ELR (cell line): ENCODE results near the gene CYP21A2.
"Not testable (repeated sequence)": the region's sequence is repeated elsewhere in the genome, so short reads cannot be mapped to it uniquely, and the experiment has no call there.

Experiments
- DNase-seq: peaks from one replicate; pipeline ENCODE4 v3.0.0-alpha.2; 2015; ENCODE audit warnings: low read depth

Gene CYP21A2

DNA sequence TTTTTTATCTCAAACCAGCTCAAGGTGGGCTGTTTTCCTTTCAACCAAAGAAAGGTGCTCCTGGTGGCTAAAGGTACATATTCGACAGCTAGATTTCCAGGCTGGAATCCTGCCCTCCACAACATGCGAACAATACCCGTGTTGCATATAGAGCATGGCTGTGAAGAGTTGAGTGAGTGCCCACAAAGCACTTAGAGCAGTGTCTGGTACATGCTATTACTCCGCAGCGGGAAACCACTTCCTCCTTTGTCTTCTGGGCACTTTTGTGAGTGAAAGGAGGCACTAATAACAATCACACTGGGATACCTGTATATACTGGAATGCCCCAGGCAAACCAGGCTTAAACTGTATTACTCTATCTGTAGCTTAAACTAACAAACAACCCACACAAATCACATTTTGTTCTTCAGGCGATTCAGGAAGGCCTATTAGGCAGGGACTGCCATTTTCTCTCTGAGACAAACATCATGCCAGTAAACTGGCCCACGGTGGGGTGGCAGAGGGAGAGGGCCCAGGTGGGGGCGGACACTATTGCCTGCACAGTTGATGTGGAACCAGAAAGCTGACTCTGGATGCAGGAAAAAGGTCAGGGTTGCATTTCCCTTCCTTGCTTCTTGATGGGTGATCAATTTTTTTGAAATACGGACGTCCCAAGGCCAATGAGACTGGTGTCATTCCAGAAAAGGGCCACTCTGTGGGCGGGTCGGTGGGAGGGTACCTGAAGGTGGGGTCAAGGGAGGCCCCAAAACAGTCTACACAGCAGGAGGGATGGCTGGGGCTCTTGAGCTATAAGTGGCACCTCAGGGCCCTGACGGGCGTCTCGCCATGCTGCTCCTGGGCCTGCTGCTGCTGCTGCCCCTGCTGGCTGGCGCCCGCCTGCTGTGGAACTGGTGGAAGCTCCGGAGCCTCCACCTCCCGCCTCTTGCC is at the start of gene CYP21A2:
Gene CYP21A2, plus strand, starts transcription at position 818 of the 927 bp plus-strand sequence. Its CDS starts 8 bp downstream, at position 826.
- DNase-seq = not testable (repeated sequence)

DNA sequence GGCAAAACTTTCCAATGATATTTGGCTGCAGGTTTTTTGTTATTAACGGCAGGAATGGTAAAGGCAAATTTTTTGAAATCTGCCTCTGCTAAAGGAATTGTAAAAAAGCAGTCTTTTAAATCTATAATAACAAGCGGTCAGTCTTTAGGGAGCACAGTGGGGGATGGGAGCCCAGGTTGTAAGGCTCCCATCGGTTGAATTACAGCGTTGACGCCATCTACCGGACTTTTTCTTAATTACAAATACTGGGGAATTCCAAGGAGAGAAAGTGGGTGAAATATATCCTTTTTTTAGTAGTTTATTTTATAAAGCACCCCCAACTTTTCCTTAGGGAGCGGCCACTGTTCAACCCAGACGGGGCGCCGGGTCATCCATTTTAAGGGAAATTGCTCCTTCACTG is 48.9 kb upstream of the CYP21A2 start:
- not testable (repeated sequence) for DNase-seq

DNA sequence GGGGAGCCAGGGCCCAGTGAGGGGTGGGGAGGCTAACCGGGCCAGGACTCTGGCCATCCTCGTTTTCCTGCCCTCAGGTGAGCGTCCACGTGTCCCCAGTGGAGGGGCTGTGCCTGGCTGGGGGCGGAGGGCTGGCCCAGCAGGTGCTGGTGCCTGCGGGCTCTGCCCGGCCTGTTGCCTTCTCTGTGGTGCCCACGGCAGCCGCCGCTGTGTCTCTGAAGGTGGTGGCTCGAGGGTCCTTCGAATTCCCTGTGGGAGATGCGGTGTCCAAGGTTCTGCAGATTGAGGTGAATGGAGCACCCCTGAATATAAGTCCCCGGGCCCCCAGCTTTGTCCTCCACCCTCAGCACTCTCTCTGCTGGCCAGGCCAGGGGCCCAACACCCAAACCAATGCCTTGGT is 43.8 kb upstream of the CYP21A2 start:
- not testable (repeated sequence) for DNase-seq

DNA sequence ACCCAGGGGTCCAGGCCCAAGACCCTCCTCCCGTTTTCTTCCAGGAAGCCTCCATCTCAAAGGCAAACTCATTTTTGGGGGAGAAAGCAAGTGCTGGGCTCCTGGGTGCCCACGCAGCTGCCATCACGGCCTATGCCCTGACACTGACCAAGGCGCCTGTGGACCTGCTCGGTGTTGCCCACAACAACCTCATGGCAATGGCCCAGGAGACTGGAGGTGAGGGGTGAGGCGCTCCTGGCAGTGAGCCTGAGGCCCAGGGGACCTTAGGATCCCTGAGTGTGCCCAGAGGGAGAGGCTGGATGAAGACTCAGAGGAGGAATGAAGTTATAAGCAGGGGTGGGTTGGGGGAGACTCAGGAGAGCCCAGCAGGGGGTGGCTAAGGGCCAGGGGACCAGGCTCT is 41.8 kb upstream of the CYP21A2 start:
- not testable (repeated sequence) for DNase-seq

DNA sequence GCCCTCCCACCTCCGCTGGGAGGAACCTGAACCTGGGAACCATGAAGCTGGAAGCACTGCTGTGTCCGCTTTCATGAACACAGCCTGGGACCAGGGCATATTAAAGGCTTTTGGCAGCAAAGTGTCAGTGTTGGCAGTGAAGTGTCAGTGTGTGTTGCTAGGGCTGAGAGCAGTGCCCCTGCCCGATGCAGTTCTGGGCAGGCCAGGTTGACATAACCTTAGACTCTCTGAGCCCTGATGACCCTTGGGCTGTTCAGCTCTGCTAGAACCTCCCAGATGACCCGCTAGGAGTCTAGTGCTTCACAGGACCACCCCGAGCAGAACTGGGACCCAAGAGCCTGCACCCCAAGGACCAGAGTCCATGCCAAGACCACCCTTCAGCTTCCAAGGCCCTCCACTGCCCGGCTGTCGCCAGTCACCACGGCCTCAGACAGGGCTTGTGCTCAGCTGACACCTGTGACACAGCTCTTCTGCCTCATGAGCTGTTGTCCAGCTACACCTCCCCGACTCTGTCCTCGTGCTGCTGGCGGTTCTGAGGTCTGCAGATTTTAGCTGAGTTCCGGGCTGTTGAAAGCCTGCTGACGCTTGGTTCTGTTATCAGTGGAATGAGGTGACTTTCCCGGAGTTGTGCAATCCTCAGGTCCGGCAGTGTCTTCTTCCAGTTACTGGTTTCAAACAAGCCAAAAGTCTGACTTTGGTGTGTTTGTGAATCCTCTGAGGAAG is 35.5 kb upstream of the CYP21A2 start:
- DNase-seq = not testable (repeated sequence)

DNA sequence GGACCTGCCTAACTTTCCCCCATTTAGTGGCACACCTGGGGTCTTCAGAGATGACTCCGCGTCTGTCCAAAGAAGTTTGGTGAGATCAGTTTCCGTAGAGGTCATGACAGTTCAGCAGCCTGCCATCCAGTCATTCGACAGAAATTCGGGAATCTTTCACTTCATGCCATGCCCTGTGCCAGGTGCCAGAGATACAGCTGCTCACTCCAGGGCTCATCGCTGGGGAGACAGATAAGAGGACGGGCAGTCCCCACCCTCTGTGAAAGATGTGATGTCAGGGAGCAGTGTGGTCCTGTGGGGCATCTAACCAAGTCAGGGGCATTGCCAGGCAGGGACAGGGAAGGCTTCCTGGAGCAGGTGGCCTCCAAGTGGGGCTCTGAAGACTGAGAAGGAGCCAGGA is 34.9 kb upstream of the CYP21A2 start:
- DNase-seq = not testable (repeated sequence)

DNA sequence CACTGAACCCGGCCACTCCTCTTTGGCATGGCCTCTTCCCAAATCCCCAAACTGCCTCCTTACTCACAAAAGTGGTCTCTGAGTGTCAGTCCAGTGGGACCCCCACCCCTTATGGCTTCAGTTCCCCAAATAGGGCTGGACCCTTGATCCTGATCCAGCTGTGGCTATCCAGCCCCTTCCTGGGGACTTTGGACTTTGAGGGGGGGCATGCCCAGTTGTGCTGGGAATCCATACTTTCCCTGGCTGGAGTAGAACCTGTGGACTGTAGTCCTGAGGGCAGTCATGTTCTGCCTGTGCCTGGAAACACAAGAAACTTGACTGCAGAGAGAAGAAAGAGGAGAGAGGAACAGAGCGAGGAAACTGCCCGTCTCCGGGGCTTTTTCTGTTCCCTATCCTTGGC is 33.8 kb upstream of the CYP21A2 start:
- DNase-seq = not testable (repeated sequence)

DNA sequence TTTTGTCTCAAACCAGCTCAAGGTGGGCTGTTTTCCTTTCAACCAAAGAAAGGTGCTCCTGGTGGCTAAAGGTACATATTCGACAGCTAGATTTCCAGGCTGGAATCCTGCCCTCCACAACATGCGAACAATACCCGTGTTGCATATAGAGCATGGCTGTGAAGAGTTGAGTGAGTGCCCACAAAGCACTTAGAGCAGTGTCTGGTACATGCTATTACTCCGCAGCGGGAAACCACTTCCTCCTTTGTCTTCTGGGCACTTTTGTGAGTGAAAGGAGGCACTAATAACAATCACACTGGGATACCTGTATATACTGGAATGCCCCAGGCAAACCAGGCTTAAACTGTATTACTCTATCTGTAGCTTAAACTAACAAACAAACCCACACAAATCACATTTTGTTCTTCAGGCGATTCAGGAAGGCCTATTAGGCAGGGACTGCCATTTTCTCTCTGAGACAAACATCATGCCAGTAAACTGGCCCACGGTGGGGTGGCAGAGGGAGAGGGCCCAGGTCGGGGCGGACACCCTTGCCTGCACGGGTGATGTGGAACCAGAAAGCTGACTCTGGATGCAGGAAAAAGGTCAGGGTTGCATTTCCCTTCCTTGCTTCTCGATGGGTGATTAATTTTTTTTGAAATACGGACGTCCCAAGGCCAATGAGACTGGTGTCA is 33.2 kb upstream of the CYP21A2 start:
- not testable (repeated sequence) for DNase-seq

DNA sequence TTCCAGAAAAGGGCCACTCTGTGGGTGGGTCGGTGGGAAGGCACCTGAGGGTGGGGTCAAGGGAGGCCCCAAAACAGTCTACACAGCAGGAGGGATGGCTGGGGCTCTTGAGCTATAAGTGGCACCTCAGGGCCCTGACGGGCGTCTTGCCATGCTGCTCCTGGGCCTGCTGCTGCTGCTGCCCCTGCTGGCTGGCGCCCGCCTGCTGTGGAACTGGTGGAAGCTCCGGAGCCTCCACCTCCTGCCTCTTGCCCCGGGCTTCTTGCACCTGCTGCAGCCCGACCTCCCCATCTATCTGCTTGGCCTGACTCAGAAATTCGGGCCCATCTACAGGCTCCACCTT is 32.7 kb upstream of the CYP21A2 start:
- DNase-seq = not testable (repeated sequence)

DNA sequence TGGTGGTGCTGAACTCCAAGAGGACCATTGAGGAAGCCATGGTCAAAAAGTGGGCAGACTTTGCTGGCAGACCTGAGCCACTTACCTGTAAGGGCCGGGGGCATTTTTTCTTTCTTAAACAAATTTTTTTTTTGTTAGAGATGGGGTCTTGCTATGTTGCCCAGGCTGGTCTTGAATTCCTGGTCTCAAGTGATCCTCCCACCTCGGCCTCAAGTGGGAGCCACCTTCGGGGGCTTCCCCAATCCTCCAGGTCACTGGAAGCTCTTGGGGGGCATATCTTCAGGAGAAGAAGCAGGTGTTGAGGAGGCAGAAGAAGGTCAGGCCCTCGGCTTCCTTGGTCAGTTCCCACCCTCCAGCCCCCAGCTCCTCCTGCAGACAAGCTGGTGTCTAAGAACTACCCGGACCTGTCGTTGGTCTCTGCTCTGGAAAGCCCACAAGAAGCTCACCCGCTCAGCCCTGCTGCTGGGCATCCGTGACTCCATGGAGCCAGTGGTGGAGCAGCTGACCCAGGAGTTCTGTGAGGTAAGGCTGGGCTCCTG is 32.2 kb upstream of the CYP21A2 start:
- DNase-seq = not testable (repeated sequence)

DNA sequence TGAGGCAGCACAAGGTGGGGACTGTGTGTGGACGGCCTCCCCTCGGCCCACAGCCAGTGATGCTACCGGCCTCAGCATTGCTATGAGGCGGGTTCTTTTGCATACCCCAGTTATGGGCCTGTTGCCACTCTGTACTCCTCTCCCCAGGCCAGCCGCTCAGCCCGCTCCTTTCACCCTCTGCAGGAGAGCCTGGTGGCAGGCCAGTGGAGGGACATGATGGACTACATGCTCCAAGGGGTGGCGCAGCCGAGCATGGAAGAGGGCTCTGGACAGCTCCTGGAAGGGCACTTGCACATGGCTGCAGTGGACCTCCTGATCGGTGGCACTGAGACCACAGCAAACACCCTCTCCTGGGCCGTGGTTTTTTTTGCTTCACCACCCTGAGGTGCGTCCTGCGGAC is 31.1 kb upstream of the CYP21A2 start:
- DNase-seq = not testable (repeated sequence)

DNA sequence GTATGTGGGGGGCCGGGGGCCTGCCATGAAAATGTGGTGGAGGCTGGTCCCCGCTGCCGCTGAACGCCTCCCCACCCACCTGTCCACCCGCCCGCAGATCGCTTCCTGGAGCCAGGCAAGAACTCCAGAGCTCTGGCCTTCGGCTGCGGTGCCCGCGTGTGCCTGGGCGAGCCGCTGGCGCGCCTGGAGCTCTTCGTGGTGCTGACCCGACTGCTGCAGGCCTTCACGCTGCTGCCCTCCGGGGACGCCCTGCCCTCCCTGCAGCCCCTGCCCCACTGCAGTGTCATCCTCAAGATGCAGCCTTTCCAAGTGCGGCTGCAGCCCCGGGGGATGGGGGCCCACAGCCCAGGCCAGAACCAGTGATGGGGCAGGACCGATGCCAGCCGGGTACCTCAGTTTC is 30.2 kb upstream of the CYP21A2 start:
- DNase-seq = not testable (repeated sequence)

DNA sequence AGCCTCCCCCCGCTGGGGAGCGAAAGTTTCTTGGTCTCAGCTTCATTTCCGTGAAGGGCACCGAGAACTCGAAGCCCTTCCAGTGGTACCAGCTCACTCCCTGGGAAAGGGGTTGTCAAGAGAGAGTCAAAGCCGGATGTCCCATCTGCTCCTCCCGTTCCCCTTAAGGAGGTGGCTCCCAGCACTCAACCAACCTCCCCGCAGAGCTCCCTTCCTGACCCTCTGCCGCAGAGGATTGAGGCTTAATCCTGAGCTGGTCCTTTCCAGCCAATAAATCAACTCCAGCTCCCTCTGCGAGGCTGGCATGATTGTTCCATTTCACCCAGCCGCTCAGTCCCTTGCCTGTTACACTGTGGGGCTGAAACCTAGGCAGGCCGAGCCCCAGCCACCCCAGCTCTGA is 29.6 kb upstream of the CYP21A2 start:
- not testable (repeated sequence) for DNase-seq

DNA sequence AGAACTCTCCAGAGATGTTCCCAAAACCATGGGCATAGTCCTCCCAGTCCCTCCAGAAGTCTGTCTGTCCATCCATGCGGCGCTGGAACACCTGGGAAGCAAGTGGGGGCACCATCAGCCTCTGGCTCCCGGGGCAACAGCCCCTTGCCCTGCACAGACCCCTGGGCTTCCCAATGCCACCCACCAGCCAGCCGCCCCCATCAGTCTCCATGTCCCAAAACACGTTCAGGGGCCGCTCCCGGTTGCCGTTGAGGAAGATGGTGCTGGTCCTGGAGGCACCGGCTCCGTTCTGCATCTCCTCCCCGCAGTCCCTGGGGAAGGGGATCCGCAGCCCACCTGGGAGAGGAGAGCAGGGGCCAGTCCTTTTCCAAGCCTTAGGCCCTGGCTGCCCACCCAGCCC is 28.7 kb upstream of the CYP21A2 start:
- DNase-seq = not testable (repeated sequence)

DNA sequence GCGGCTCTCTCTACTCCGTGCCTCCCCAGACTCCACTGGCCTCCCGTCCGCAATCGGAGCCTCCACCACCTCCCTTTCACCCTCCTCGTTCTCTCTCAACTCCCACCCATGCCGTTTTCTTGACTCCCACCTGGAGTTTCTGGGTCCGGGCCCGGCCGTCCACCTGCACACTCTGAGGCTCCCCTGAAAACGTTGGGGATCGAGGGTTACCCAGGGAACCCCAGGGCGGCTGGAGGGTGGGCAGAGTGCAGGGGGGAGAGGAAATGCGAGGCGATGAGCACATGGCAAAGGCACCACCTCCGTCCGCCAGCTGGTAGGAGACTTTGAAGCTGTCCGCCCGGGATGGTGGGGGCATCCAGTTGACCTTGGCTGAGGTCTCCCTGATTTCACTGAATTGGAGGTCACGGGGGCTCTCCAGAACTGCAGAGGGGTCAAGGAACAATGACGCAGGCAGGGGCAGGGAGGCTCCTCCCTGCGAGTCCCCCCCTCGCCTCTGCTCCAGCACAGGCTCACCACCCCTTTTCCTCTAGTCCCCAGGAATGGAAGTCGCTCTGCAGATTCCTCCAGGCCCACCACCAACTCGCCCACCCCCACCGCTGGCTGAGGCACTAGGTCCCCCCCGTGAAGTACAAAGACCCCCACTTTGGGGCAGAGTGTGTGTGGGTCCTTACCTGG is 27.2 kb upstream of the CYP21A2 start:
- DNase-seq = not testable (repeated sequence)

DNA sequence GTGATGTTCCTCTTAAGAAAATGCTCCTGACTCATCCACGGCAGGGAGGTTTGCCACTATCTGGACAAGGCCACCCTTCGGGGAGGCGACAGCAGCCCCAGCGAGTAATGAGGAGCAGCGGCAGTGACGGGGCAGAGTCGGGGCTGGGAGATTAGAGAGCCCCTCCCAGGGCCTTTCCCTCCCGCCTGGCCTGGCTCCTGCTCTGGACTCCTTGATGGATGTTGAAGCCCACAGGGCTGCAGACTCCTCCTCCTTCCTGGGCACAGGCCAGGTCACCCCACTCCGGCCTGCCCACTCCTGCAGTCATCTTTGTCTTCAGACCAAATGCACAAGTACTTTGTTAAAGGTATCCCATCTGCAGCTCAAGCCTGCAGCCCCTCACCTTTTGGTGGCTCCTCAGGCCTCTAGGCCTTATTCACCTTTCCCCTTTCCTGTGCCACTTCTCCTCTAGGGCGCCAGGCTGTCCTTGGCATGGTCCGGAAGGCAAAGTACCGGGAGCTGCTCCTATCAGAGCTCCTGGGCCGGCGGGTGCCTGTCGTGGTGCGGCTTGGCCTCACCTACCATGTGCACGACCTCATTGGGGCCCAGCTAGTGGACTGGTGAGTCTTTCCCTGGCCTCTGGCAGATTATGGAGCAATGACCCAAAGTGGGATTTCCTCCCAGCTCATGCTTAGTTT is 25.1 kb upstream of the CYP21A2 start:
- DNase-seq = not testable (repeated sequence)

DNA sequence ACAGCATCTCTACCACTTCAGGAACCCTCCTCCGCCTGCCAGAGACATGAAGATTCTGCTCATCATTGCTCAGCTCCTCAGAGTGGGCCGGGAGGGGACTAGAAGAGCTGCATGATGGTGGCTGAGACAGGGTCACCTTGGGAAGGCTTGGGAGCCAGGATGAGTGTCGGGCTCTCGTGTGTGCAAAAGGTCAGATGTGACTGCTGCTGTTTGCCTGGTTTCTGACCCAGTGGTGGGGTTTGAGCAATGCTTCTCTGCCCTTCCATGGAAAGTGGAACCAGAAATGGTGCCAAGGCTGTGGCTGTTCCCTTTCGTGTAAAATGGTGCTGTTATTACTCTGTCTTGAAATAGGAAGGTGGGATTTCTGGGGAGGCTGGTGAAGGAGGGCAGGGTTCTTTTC is 24.5 kb upstream of the CYP21A2 start:
- not testable (repeated sequence) for DNase-seq

DNA sequence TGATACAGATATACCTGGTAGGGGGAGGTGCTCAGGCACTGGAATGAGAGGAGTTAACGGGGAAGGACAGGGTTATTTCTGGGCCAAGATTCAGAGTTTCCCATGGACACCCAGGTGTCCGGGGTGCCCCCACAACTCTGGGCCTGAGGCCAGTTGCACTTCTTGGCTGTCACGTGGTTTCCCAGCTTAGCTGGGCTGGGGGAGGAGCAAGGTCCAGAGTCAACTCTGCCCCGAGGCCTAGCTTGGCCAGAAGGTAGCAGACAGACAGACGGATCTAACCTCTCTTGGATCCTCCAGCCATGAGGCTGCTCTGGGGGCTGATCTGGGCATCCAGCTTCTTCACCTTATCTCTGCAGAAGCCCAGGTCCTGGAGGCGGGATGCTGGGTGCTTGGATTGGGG is 23.7 kb upstream of the CYP21A2 start, which contains the start of gene C4B:
Gene C4B, plus strand, starts transcription at position 249 of the 400 bp plus-strand sequence. Its CDS starts 51 bp downstream, at position 300.
- DNase-seq = not testable (repeated sequence)

DNA sequence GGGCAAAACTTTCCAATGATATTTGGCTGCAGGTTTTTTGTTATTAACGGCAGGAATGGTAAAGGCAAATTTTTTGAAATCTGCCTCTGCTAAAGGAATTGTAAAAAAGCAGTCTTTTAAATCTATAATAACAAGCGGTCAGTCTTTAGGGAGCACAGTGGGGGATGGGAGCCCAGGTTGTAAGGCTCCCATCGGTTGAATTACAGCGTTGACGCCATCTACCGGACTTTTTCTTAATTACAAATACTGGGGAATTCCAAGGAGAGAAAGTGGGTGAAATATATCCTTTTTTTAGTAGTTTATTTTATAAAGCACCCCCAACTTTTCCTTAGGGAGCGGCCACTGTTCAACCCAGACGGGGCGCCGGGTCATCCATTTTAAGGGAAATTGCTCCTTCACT is 16.1 kb upstream of the CYP21A2 start:
- not testable (repeated sequence) for DNase-seq

DNA sequence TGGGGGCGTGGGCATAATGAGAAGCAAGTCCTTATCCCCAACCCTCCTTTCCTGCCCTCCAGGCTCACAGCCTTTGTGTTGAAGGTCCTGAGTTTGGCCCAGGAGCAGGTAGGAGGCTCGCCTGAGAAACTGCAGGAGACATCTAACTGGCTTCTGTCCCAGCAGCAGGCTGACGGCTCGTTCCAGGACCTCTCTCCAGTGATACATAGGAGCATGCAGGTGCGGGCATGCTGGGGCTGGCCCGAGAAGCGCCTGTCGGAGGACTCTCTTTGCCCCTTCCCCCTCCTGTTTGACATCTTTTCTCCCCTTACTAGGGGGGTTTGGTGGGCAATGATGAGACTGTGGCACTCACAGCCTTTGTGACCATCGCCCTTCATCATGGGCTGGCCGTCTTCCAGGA is 9.6 kb upstream of the CYP21A2 start:
- DNase-seq = not testable (repeated sequence)

DNA sequence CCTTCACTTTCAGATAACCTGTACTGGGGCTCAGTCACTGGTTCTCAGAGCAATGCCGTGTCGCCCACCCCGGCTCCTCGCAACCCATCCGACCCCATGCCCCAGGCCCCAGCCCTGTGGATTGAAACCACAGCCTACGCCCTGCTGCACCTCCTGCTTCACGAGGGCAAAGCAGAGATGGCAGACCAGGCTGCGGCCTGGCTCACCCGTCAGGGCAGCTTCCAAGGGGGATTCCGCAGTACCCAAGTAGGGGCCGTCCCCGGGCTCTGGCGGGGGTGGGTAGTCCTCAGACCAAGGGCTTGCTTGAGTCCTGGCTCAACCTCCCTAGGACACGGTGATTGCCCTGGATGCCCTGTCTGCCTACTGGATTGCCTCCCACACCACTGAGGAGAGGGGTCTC is 8.7 kb upstream of the CYP21A2 start:
- DNase-seq = not testable (repeated sequence)
